Measurements from ENCODE around the gene NPAS3.

DNA sequence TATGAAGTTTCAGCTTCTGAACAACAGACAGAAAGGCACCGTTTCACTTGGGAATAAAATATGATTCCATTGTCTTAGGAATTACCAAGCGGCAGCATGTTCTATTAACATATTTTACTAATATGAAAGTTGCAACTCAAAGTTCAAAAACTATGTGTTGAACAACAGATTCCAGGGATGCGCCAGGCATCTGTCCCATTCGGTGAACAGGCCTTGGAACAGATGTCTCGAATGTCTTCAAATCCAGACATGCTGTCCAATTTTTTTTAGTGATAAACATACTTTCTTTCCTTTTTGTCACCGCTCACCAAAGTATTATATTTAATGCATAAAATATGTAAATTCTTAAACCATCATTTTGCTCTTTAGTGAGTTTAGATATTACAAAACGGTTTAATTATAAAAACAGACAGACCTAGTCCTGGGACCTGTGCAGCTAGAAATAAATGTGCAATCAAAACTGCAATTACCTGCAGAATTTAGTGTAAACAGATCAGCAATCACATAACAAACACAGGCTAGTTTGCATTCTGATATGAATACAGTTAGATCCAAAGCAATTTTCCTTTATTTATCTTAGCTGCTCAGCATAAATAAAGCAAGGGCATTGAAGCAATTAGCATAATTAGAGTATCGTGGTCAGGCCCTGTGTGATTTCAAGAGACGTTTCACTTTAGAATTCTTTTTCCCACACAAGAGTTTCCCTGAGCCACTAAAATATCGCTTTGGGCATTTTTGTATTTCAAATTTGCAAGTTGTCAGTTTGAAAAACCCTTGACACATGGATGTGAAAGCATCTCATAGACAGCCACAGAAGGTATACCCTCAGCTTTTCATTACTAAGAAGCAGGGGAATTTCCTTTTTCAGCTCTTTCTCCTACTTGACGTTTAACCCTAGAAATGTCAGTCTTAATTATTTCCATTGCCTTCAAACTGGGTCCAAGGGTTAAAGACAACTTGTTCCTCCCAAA lies 591.4 kb downstream of the NPAS3 start:
- no peak for TF ChIP-seq POLR2AphosphoS5 (IDR thresholded peaks at IDR 0.05; ENCODE audit: low read depth, low read length)
- no peak for TF ChIP-seq TAF1 (IDR thresholded peaks at IDR 0.05; ENCODE audit: borderline replicate concordance, insufficient read depth, low read length)
- TF ChIP-seq FOXP2 (optimal IDR thresholded peaks at IDR 0.05; ENCODE audit: borderline replicate concordance, extremely low read depth, extremely low read length, insufficient read depth), result no peak

Measured in PFSK-1 (cell line).